HEK293 (cell line): ENCODE measurements around the gene INTS14.

ENCODE experiments used
- KLF16 ChIP-seq: fragments of 450-650 bp; formaldehyde crosslinking; IDR thresholded peaks from 2 replicates; pipeline ENCODE4 v1.5.1; 2017; ENCODE audit warnings: missing biosample characterization, missing genetic modification characterization
- ZBTB8A ChIP-seq: fragments of 450-650 bp; formaldehyde crosslinking; IDR thresholded peaks from 2 replicates; pipeline ENCODE4 v1.5.1; 2016; ENCODE audit warnings: missing biosample characterization, missing genetic modification characterization
- ZNF10 ChIP-seq: fragments of 450-650 bp; formaldehyde crosslinking; IDR thresholded peaks from 2 replicates; pipeline ENCODE4 v1.5.1; 2017; ENCODE audit warnings: missing biosample characterization, missing genetic modification characterization
- ZNF274 ChIP-seq, 2 experiments: fragments of 200-500 bp in 1 of 2; fragments of 450-650 bp in 1 of 2; sonication (Bioruptor generic) in 1 of 2; formaldehyde crosslinking in 1 of 2; IDR thresholded peaks; 2 replicates each; pipeline versions ENCODE4 v1.5.1 to v1.6.1; 2014 to 2016; ENCODE audit warnings: borderline replicate concordance in 1 of 2, inconsistent platforms in 1 of 2, low read length in 1 of 2, missing biosample characterization in 1 of 2, missing genetic modification characterization in 1 of 2
- ZNF510 ChIP-seq: fragments of 450-650 bp; formaldehyde crosslinking; IDR thresholded peaks from 2 replicates; pipeline ENCODE4 v1.5.1; 2018; ENCODE audit warnings: mild to moderate bottlenecking, missing genetic modification characterization, missing biosample characterization; ENCODE audit not compliant: insufficient replicate concordance
- ZNF558 ChIP-seq: fragments of 450-650 bp; formaldehyde crosslinking; IDR thresholded peaks from 2 replicates; pipeline ENCODE4 v1.5.1; 2016; ENCODE audit warnings: missing biosample characterization, missing genetic modification characterization
- ZNF561 ChIP-seq: fragments of 450-650 bp; IDR thresholded peaks from 2 replicates; pipeline ENCODE4 v1.5.1; 2018; ENCODE audit warnings: missing biosample characterization, missing genetic modification characterization, borderline replicate concordance
- ZNF623 ChIP-seq: fragments of 450-650 bp; formaldehyde crosslinking; IDR thresholded peaks from 2 replicates; pipeline ENCODE4 v1.5.1; 2016; ENCODE audit warnings: missing biosample characterization, missing genetic modification characterization
- ZNF830 ChIP-seq: fragments of 450-650 bp; IDR thresholded peaks from 2 replicates; pipeline ENCODE4 v1.5.0; 2018; ENCODE audit warnings: missing biosample characterization, missing genetic modification characterization, low read depth, mild to moderate bottlenecking, moderate library complexity
- TF ChIP-seq, protein P1 (sequence below): fragments of 450-650 bp; formaldehyde crosslinking; IDR thresholded peaks from 2 replicates; pipeline ENCODE4 v1.5.1; 2016; ENCODE audit warnings: missing biosample characterization, missing genetic modification characterization
- TF ChIP-seq, protein P2 (sequence below): fragments of 450-650 bp; formaldehyde crosslinking; IDR thresholded peaks from 2 replicates; pipeline ENCODE4 v1.5.1; 2016; ENCODE audit warnings: missing biosample characterization, missing genetic modification characterization, borderline replicate concordance
- TF ChIP-seq, protein P3 (sequence below): fragments of 450-650 bp; formaldehyde crosslinking; IDR thresholded peaks from 2 replicates; pipeline ENCODE4 v1.5.1; 2016; ENCODE audit warnings: missing biosample characterization, missing genetic modification characterization

DNA sequence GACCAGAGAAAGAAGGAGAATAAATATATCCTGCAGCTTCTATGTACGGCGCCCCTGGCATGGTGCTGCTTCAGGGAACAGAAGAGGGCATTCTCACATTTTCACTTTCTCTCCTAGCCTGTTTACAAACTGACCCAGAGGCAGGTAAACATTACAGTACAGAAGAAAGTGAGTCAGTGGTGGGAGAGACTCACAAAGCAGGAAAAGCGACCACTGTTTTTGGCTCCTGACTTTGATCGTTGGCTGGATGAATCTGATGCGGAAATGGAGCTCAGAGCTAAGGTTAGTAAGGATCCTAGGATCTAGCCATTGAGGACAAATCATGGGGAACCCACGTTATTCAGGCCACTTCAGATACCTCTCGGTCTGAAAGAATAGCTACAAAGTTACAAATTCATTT lies 54.3 kb downstream of the INTS14 start:
- TF ChIP-seq, protein P1, sequence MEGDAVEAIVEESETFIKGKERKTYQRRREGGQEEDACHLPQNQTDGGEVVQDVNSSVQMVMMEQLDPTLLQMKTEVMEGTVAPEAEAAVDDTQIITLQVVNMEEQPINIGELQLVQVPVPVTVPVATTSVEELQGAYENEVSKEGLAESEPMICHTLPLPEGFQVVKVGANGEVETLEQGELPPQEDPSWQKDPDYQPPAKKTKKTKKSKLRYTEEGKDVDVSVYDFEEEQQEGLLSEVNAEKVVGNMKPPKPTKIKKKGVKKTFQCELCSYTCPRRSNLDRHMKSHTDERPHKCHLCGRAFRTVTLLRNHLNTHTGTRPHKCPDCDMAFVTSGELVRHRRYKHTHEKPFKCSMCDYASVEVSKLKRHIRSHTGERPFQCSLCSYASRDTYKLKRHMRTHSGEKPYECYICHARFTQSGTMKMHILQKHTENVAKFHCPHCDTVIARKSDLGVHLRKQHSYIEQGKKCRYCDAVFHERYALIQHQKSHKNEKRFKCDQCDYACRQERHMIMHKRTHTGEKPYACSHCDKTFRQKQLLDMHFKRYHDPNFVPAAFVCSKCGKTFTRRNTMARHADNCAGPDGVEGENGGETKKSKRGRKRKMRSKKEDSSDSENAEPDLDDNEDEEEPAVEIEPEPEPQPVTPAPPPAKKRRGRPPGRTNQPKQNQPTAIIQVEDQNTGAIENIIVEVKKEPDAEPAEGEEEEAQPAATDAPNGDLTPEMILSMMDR (tag by site-specific recombination), result no peak
- TF ChIP-seq, protein P2, sequence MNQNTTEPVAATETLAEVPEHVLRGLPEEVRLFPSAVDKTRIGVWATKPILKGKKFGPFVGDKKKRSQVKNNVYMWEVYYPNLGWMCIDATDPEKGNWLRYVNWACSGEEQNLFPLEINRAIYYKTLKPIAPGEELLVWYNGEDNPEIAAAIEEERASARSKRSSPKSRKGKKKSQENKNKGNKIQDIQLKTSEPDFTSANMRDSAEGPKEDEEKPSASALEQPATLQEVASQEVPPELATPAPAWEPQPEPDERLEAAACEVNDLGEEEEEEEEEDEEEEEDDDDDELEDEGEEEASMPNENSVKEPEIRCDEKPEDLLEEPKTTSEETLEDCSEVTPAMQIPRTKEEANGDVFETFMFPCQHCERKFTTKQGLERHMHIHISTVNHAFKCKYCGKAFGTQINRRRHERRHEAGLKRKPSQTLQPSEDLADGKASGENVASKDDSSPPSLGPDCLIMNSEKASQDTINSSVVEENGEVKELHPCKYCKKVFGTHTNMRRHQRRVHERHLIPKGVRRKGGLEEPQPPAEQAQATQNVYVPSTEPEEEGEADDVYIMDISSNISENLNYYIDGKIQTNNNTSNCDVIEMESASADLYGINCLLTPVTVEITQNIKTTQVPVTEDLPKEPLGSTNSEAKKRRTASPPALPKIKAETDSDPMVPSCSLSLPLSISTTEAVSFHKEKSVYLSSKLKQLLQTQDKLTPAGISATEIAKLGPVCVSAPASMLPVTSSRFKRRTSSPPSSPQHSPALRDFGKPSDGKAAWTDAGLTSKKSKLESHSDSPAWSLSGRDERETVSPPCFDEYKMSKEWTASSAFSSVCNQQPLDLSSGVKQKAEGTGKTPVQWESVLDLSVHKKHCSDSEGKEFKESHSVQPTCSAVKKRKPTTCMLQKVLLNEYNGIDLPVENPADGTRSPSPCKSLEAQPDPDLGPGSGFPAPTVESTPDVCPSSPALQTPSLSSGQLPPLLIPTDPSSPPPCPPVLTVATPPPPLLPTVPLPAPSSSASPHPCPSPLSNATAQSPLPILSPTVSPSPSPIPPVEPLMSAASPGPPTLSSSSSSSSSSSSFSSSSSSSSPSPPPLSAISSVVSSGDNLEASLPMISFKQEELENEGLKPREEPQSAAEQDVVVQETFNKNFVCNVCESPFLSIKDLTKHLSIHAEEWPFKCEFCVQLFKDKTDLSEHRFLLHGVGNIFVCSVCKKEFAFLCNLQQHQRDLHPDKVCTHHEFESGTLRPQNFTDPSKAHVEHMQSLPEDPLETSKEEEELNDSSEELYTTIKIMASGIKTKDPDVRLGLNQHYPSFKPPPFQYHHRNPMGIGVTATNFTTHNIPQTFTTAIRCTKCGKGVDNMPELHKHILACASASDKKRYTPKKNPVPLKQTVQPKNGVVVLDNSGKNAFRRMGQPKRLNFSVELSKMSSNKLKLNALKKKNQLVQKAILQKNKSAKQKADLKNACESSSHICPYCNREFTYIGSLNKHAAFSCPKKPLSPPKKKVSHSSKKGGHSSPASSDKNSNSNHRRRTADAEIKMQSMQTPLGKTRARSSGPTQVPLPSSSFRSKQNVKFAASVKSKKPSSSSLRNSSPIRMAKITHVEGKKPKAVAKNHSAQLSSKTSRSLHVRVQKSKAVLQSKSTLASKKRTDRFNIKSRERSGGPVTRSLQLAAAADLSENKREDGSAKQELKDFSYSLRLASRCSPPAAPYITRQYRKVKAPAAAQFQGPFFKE, result no peak
- TF ChIP-seq ZNF274 (IDR thresholded peaks at IDR 0.05; ENCODE audit: low read length) (no peak), ZNF274 (tag by site-specific recombination; IDR thresholded peaks at IDR 0.05; ENCODE audit: borderline replicate concordance) (no peak), ZBTB8A (tag by site-specific recombination) (no peak), ZNF561 (tag by site-specific recombination) (no peak), ZNF10 (tag by site-specific recombination) (no peak), KLF16 (tag by site-specific recombination) (no peak), ZNF558 (tag by site-specific recombination) (no peak), ZNF623 (no peak), ZNF830 (tag by site-specific recombination) (no peak), ZNF510 (no peak)
- TF ChIP-seq, protein P3, sequence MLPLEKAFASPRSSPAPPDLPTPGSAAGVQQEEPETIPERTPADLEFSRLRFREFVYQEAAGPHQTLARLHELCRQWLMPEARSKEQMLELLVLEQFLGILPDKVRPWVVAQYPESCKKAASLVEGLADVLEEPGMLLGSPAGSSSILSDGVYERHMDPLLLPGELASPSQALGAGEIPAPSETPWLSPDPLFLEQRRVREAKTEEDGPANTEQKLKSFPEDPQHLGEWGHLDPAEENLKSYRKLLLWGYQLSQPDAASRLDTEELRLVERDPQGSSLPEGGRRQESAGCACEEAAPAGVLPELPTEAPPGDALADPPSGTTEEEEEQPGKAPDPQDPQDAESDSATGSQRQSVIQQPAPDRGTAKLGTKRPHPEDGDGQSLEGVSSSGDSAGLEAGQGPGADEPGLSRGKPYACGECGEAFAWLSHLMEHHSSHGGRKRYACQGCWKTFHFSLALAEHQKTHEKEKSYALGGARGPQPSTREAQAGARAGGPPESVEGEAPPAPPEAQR (tag by site-specific recombination), result no peak
